H1 (cell line): ENCODE results near the gene OPCML. TPM values are rescaled to one million over a fixed set of nuclear protein-coding genes. Genes with fewer than 3 reads are reported as not detected.

Source experiments
- CTCF ChIA-PET: fragments of 300-600 bp; sonication (Branson Sonifier 250); formaldehyde crosslinking; loops from one replicate; lab custom pipeline; 2021; ENCODE audit not compliant: partially characterized antibody; lab: Charles Lee
- POLR2A ChIA-PET: fragments of 300-600 bp; sonication (Branson Sonifier 250); formaldehyde crosslinking; loops from one replicate; lab custom pipeline; 2021; ENCODE audit warnings: inconsistent platforms; ENCODE audit not compliant: partially characterized antibody; lab: Charles Lee
- DNase-seq, 2 experiments: peaks; one replicate each; pipeline versions ENCODE4 v3.0.0 to v3.0.0-alpha.2; 2010 to 2022; ENCODE audit warnings: low spot score in 2 of 2, low read depth in 1 of 2, mixed read lengths in 1 of 2
- FAIRE-seq: peaks from 2 replicates; lab custom pipeline; 2011; peaks lifted over from hg19 to GRCh38; lab: Jason Lieb, UNC
- H2AFZ ChIP-seq: 2 replicates; pipeline ENCODE4 v1.8.1; 2012; ENCODE audit warnings: low read length, inconsistent platforms
- H2AK5ac ChIP-seq: 2 replicates; pipeline ENCODE4 v1.6.1; 2013; ENCODE audit warnings: low read depth, low read length
- H2BK120ac ChIP-seq: replicated peaks from 2 replicates; pipeline ENCODE3; 2013; ENCODE audit warnings: low read depth, low read length, inconsistent platforms
- H2BK12ac ChIP-seq: 2 replicates; pipeline ENCODE4 v1.6.1; 2013; ENCODE audit warnings: low read depth, low read length
- H2BK15ac ChIP-seq: 2 replicates; pipeline ENCODE4 v1.6.1; 2013; ENCODE audit warnings: low read length
- H2BK20ac ChIP-seq: 2 replicates; pipeline ENCODE4 v1.6.1; 2013; ENCODE audit warnings: low read length
- H2BK5ac ChIP-seq: 2 replicates; pipeline ENCODE4 v1.6.1; 2013; ENCODE audit warnings: low read depth, low read length
- H3K14ac ChIP-seq: 2 replicates; pipeline ENCODE4 v1.6.1; 2013; ENCODE audit warnings: inconsistent platforms; ENCODE audit not compliant: insufficient read length
- H3K18ac ChIP-seq: 2 replicates; pipeline ENCODE4 v1.6.1; 2013; ENCODE audit warnings: low read length; ENCODE audit errors: extremely low read depth
- H3K23ac ChIP-seq: 2 replicates; pipeline ENCODE4 v1.6.1; 2013; ENCODE audit warnings: inconsistent platforms; ENCODE audit not compliant: insufficient read length
- H3K23me2 ChIP-seq: 2 replicates; pipeline ENCODE4 v1.6.1; 2013; ENCODE audit warnings: low read depth, low read length
- H3K27ac ChIP-seq: 2 replicates; pipeline ENCODE4 v1.6.1; 2011; ENCODE audit warnings: low read depth, low read length, inconsistent platforms
- H3K27me3 ChIP-seq, 4 experiments: replicated peaks in 1 of 4; 1 replicate in 1 of 4; 2 replicates in 3 of 4; pipeline versions ENCODE4 v1.6.1 to v1.8.1; 2011 to 2013; ENCODE audit warnings: low read length in 3 of 4, mild to moderate bottlenecking in 3 of 4, inconsistent platforms in 2 of 4, mixed read lengths in 2 of 4, moderate library complexity in 1 of 4; ENCODE audit not compliant: control insufficient read depth in 3 of 4, insufficient read depth in 3 of 4; ENCODE audit errors: extremely low read depth in 1 of 4
- H3K36me3 ChIP-seq, 4 experiments: 2 replicates each; pipeline versions ENCODE4 v1.6.1 to v1.8.1; 2011 to 2013; ENCODE audit warnings: mild to moderate bottlenecking in 4 of 4, low read length in 3 of 4, moderate library complexity in 2 of 4, control low read depth in 1 of 4, inconsistent platforms in 1 of 4; ENCODE audit not compliant: insufficient read depth in 4 of 4, control insufficient read depth in 2 of 4
- H3K4ac ChIP-seq: replicated peaks from 2 replicates; pipeline ENCODE3; 2013; ENCODE audit warnings: low read length, low read depth, mixed read lengths, inconsistent platforms; ENCODE audit not compliant: insufficient read length
- H3K4me1 ChIP-seq, 4 experiments: replicated peaks in 1 of 4; 1 replicate in 1 of 4; 2 replicates in 3 of 4; pipeline versions ENCODE4 v1.6.1 to v1.8.1; 2011 to 2013; ENCODE audit warnings: low read length in 3 of 4, inconsistent platforms in 2 of 4, mixed read lengths in 1 of 4; ENCODE audit not compliant: insufficient read depth in 4 of 4, control insufficient read depth in 3 of 4
- H3K4me2 ChIP-seq, 2 experiments: 2 replicates each; pipeline versions ENCODE4 v1.6.1 to v1.8.1; 2011 to 2013; ENCODE audit warnings: low read depth in 2 of 2, low read length in 2 of 2, control low read depth in 1 of 2, inconsistent platforms in 1 of 2, mild to moderate bottlenecking in 1 of 2; ENCODE audit not compliant: insufficient read depth in 1 of 2
- H3K4me3 ChIP-seq, 4 experiments: fragments of 200-600, 300-600 bp in 1 of 4; sonication (generic), shearing (Covaris generic), sonication (Bioruptor Twin) in 1 of 4; 2 replicates each; pipeline versions ENCODE4 v1.5.1 to v1.8.1; 2011 to 2016; ENCODE audit warnings: low read length in 4 of 4, low read depth in 3 of 4, control low read depth in 2 of 4, inconsistent platforms in 2 of 4, mild to moderate bottlenecking in 2 of 4, mixed read lengths in 1 of 4, moderate library complexity in 1 of 4; ENCODE audit not compliant: insufficient read depth in 2 of 4; ENCODE audit errors: extremely low read depth in 1 of 4
- H3K56ac ChIP-seq: replicated peaks from 2 replicates; pipeline ENCODE3; 2013; ENCODE audit warnings: low read depth, mild to moderate bottlenecking, mixed read lengths, low read length, inconsistent platforms; ENCODE audit not compliant: insufficient read length
- H3K79me1 ChIP-seq: 2 replicates; pipeline ENCODE4 v1.6.1; 2013; ENCODE audit warnings: low read depth, low read length, control low read depth
- H3K79me2 ChIP-seq, 2 experiments: 2 replicates each; pipeline versions ENCODE4 v1.6.1 to v1.8.1; 2012 to 2013; ENCODE audit warnings: low read length in 2 of 2, mild to moderate bottlenecking in 2 of 2, inconsistent platforms in 1 of 2; ENCODE audit not compliant: insufficient read depth in 2 of 2, control insufficient read depth in 1 of 2
- H3K9ac ChIP-seq, 4 experiments: replicated peaks in 1 of 4; 1 replicate in 1 of 4; 2 replicates in 3 of 4; pipeline versions ENCODE4 v1.6.1 to v1.8.1; 2011 to 2013; ENCODE audit warnings: low read depth in 3 of 4, low read length in 3 of 4, control low read depth in 2 of 4, mild to moderate bottlenecking in 2 of 4, moderate library complexity in 2 of 4, inconsistent platforms in 1 of 4; ENCODE audit errors: extremely low read depth in 1 of 4
- H3K9me3 ChIP-seq, 2 experiments: 2 replicates each; pipeline versions ENCODE4 v1.6.1 to v1.8.1; 2012 to 2013; ENCODE audit warnings: mild to moderate bottlenecking in 2 of 2, moderate library complexity in 2 of 2, control low read depth in 1 of 2, inconsistent platforms in 1 of 2, low read depth in 1 of 2, low read length in 1 of 2, mixed read lengths in 1 of 2; ENCODE audit not compliant: insufficient read depth in 2 of 2
- H4K20me1 ChIP-seq, 2 experiments: replicated peaks in 1 of 2; 2 replicates each; pipeline versions ENCODE3 to v1.8.1; 2011 to 2013; ENCODE audit warnings: inconsistent platforms in 2 of 2, low read length in 2 of 2, mild to moderate bottlenecking in 1 of 2; ENCODE audit not compliant: insufficient read depth in 2 of 2, control insufficient read depth in 1 of 2
- H4K5ac ChIP-seq: 2 replicates; pipeline ENCODE4 v1.6.1; 2013; ENCODE audit warnings: low read length, low read depth, mixed read lengths, inconsistent platforms; ENCODE audit not compliant: insufficient read length
- H4K8ac ChIP-seq: 2 replicates; pipeline ENCODE4 v1.8.0; 2013; ENCODE audit warnings: mild to moderate bottlenecking, moderate library complexity, low read length, inconsistent platforms; ENCODE audit not compliant: insufficient read depth; ENCODE audit errors: extremely low read depth
- H4K91ac ChIP-seq: replicated peaks from 2 replicates; pipeline ENCODE3; 2013; ENCODE audit warnings: low read length, mixed read lengths, inconsistent platforms; ENCODE audit not compliant: insufficient read length
- ASH2L ChIP-seq: fragments of 200-600, 300-600 bp; sonication (generic); IDR thresholded peaks from one replicate; pipeline ENCODE4 v1.7.1; 2017; ENCODE audit warnings: low read length
- CHD1 ChIP-seq: IDR thresholded peaks from 2 replicates; pipeline ENCODE4 v1.6.1; 2012; ENCODE audit warnings: low read depth, low read length, improper control_type of control experiment
- MAFK ChIP-seq: IDR thresholded peaks from 2 replicates; pipeline ENCODE4 v1.6.1; 2012; ENCODE audit warnings: low read depth, mild to moderate bottlenecking, improper control_type of control experiment, low read length
- NANOG ChIP-seq: IDR thresholded peaks from 2 replicates; pipeline ENCODE4 v1.6.1; 2011; ENCODE audit warnings: low read length, low read depth, mild to moderate bottlenecking, inconsistent platforms; ENCODE audit not compliant: insufficient read depth, poor library complexity, severe bottlenecking
- NRF1 ChIP-seq: IDR thresholded peaks from 2 replicates; pipeline ENCODE4 v1.6.1; 2011; ENCODE audit warnings: mild to moderate bottlenecking, low read depth, low read length, improper control_type of control experiment
- POLR2A ChIP-seq, 2 experiments: IDR thresholded peaks; 1 replicate in 1 of 2; 2 replicates in 1 of 2; pipeline ENCODE4 v1.6.1; 2011; ENCODE audit warnings: low read depth in 2 of 2, low read length in 2 of 2, mild to moderate bottlenecking in 2 of 2; ENCODE audit errors: control extremely low read depth in 1 of 2
- RAD21 ChIP-seq, 2 experiments: IDR thresholded peaks in 1 of 2; conservative IDR thresholded peaks in 1 of 2; 2 replicates each; pipeline ENCODE4 v1.6.1; 2011; ENCODE audit warnings: low read depth in 2 of 2, low read length in 2 of 2, improper control_type of control experiment in 1 of 2, inconsistent platforms in 1 of 2, mild to moderate bottlenecking in 1 of 2, moderate library complexity in 1 of 2
- RNF2 ChIP-seq: fragments of 200-900, 300-1000 bp; sonication (generic); IDR thresholded peaks from 2 replicates; pipeline ENCODE4 v1.7.1; 2016; ENCODE audit warnings: borderline replicate concordance, low read depth, mild to moderate bottlenecking, antibody characterized with exemption, low read length; ENCODE audit not compliant: poor library complexity, severe bottlenecking; ENCODE audit errors: missing control alignments
- SAP30 ChIP-seq: fragments of 300-600 bp; sonication (generic); IDR thresholded peaks from 2 replicates; pipeline ENCODE4 v1.7.1; 2012; ENCODE audit warnings: low read length, moderate library complexity, mild to moderate bottlenecking, inconsistent platforms; ENCODE audit not compliant: insufficient read depth, insufficient replicate concordance
- SP2 ChIP-seq: IDR thresholded peaks from 2 replicates; pipeline ENCODE4 v1.6.1; 2012; ENCODE audit warnings: mild to moderate bottlenecking, low read length, inconsistent platforms
- TAF1 ChIP-seq: IDR thresholded peaks from 2 replicates; pipeline ENCODE4 v1.6.1; 2011; ENCODE audit warnings: mild to moderate bottlenecking, low read depth, low read length
- ZNF274 ChIP-seq: IDR thresholded peaks from 2 replicates; pipeline ENCODE4 v1.7.0; 2012; ENCODE audit warnings: low read length, borderline replicate concordance; ENCODE audit errors: extremely low read depth
- WGBS, 2 experiments: shearing (Covaris generic) in 1 of 2; methylation state at CpG; one replicate each; pipeline versions ENCODE4 v1.1.6 to v1.1.7; 2013 to 2015; ENCODE audit warnings: low lambda C conversion rate in 2 of 2, mixed read lengths in 2 of 2, inconsistent platforms in 1 of 2, low coverage in 1 of 2, missing lambda C conversion rate in 1 of 2; ENCODE audit not compliant: insufficient replicate concordance in 2 of 2, insufficient coverage in 1 of 2, insufficient read length in 1 of 2; ENCODE audit errors: extremely low coverage in 1 of 2, missing lambda C conversion rate in 1 of 2; 5-methylcytosine and 5-hydroxymethylcytosine counted together
- polyA plus RNA-seq, 7 experiments: library from polyadenylated mRNA; depleted of rRNA in 3 of 7; stranded (reverse) in 5 of 7; unstranded in 2 of 7; fragments of >200 nt in 5 of 7; fragments of 200-250 nt in 2 of 7; gene quantifications; 1 replicate in 5 of 7; 2 replicates in 1 of 7; 4 replicates in 1 of 7; pipeline versions ENCODE4 v1.2.1 to v1.2.3, GENCODE V29; 2011 to 2013; ENCODE audit warnings: missing spikeins in 2 of 7, mixed read lengths in 2 of 7
- total RNA-seq: library from RNA; stranded (reverse); fragmentation: NEBNext Ultra II Directional; extraction: Animal tissue kit (Norgen Biotek cat#: 25700); gene quantifications from 2 replicates; pipeline ENCODE4 v1.2.1, GENCODE V29; 2021

The OPCML gene
- total and polyA plus RNA-seq, 2 of the 8 experiments (the other 6 are each of a cell fraction or from before 2014, with no cell fraction given), result 2.3 to 3.1 TPM

GRCh38 chr11:132638423-132638822, 893.9 kb downstream of the OPCML start:
- WGBS, 2 experiments, result 95% methylated on average over 1 of the region's 1 CpG; no CpG with 5 or more reads in 1 of the 2 experiments
- H4K20me1 ChIP-seq, result no peaks in the 10 kb centered on the region
- H3K14ac ChIP-seq, result no peak overlapping the region
- CTCF ChIA-PET, result no interaction called here
- no peak overlapping the region for H2AFZ ChIP-seq
- H2BK15ac ChIP-seq, result no peak overlapping the region
- H3K79me2 ChIP-seq, result no peaks in the 10 kb centered on the region
- H3K56ac ChIP-seq, result no peak overlapping the region
- no peak overlapping the region for H3K23ac ChIP-seq
- no peaks in the 10 kb centered on the region for H3K79me1 ChIP-seq
- no peak overlapping the region for H3K4me3 ChIP-seq
- H3K27me3 ChIP-seq, result no peaks in the 10 kb centered on the region
- H2BK120ac ChIP-seq, result no peak overlapping the region
- no peak overlapping the region for H4K5ac ChIP-seq
- H3K9me3 ChIP-seq, result no peaks in the 10 kb centered on the region
- DNase-seq (no peak), FAIRE-seq (no peak)
- H3K4me1 ChIP-seq, result peaks cover 2 to 9% (median 5%) of the 10 kb centered on the region in 4 experiments; a peak in 6 of 7 replicates
- no peak overlapping the region for H4K8ac ChIP-seq
- no peak overlapping the region for H3K4ac ChIP-seq
- H2AK5ac ChIP-seq, result no peak overlapping the region
- H2BK5ac ChIP-seq, result no peak overlapping the region
- no peaks in the 10 kb centered on the region for H3K23me2 ChIP-seq
- TF ChIP-seq ASH2L (no peak), NANOG (no peak), SP2 (no peak), SAP30 (no peak), MAFK (no peak), CHD1 (no peak), RNF2 (no peak), TAF1 (no peak), POLR2A (IDR thresholded peaks at IDR 0.05; ENCODE audit: control extremely low read depth in 1 of 2, low read depth in 2 of 2, low read length in 2 of 2) (no peak), ZNF274 (no peak), RAD21 (IDR thresholded peaks at IDR 0.05 in 1 of 2, conservative IDR thresholded peaks at IDR 0.05 in 1 of 2; ENCODE audit: low read depth in 2 of 2, low read length in 2 of 2) (no peak), NRF1 (no peak)
- POLR2A ChIA-PET, result no interaction called here
- H3K18ac ChIP-seq, result no peak overlapping the region
- no peaks in the 10 kb centered on the region for H3K36me3 ChIP-seq
- no peak overlapping the region for H4K91ac ChIP-seq
- H2BK20ac ChIP-seq, result no peak overlapping the region
- no peak overlapping the region for H3K9ac ChIP-seq
- no peak overlapping the region for H2BK12ac ChIP-seq
- no peak overlapping the region for H3K4me2 ChIP-seq
- H3K27ac ChIP-seq, result no peak overlapping the region
